Osteoblast (primary cell): ENCODE data around the gene RAB3D. TPM values are rescaled to one million over a fixed set of nuclear protein-coding genes. Genes with fewer than 3 reads are reported as not detected.
A peak's percentile ranks its signal among the peaks of the same experiment; 100 is the strongest.

Experiments
- DNase-seq: peaks from one replicate; pipeline ENCODE4 v3.0.0; 2011; ENCODE audit warnings: low spot score, mixed read lengths; ENCODE audit not compliant: insufficient read length; ENCODE audit errors: missing footprints
- H2AFZ ChIP-seq: 2 replicates; pipeline ENCODE4 v1.6.0; 2011; ENCODE audit warnings: mild to moderate bottlenecking, low read length
- H3K27ac ChIP-seq: 2 replicates; pipeline ENCODE4 v1.5.1; 2011; ENCODE audit warnings: mild to moderate bottlenecking, low read depth, low read length, moderate library complexity
- H3K27me3 ChIP-seq: 2 replicates; pipeline ENCODE4 v1.6.0; 2012; ENCODE audit warnings: mild to moderate bottlenecking, control low read depth, inconsistent platforms, low read length, moderate library complexity; ENCODE audit not compliant: insufficient read depth
- H3K36me3 ChIP-seq: 2 replicates; pipeline ENCODE4 v1.5.1; 2011; ENCODE audit warnings: mild to moderate bottlenecking, low read length, control low read depth, moderate library complexity; ENCODE audit not compliant: insufficient read depth
- H3K4me1 ChIP-seq: 2 replicates; pipeline ENCODE4 v1.5.1; 2011; ENCODE audit warnings: mild to moderate bottlenecking, low read length, control low read depth, moderate library complexity; ENCODE audit not compliant: insufficient read depth
- H3K4me2 ChIP-seq: 2 replicates; pipeline ENCODE4 v1.6.0; 2011; ENCODE audit warnings: mild to moderate bottlenecking, low read length; ENCODE audit not compliant: insufficient read depth
- H3K4me3 ChIP-seq: fragments of 200-600 bp; sonication (generic); 3 replicates; pipeline ENCODE4 v1.5.1; 2012; ENCODE audit warnings: mild to moderate bottlenecking, low read length, inconsistent platforms; ENCODE audit not compliant: insufficient read depth
- H3K79me2 ChIP-seq: 2 replicates; pipeline ENCODE4 v1.6.0; 2012; ENCODE audit warnings: mild to moderate bottlenecking, low read length, control low read depth, inconsistent platforms; ENCODE audit not compliant: insufficient read depth
- H3K9me3 ChIP-seq: 2 replicates; pipeline ENCODE4 v1.5.1; 2011; ENCODE audit warnings: low read depth, low read length, control low read depth
- H4K20me1 ChIP-seq: 2 replicates; pipeline ENCODE4 v1.6.0; 2012; ENCODE audit warnings: mild to moderate bottlenecking, low read length, control low read depth; ENCODE audit not compliant: insufficient read depth
- CTCF ChIP-seq: IDR thresholded peaks from 2 replicates; pipeline ENCODE4 v1.5.1; 2011; ENCODE audit warnings: mild to moderate bottlenecking, low read depth, low read length, moderate library complexity; ENCODE audit errors: extremely low read depth
- total RNA-seq: library from RNA; depleted of rRNA; stranded (reverse); fragments of >200 nt; gene quantifications from 2 replicates; pipeline ENCODE4 v1.2.3, GENCODE V29; 2012

Gene RAB3D, protein sequence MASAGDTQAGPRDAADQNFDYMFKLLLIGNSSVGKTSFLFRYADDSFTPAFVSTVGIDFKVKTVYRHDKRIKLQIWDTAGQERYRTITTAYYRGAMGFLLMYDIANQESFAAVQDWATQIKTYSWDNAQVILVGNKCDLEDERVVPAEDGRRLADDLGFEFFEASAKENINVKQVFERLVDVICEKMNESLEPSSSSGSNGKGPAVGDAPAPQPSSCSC
- 2.1 and 3.3 TPM in 2 replicates for total RNA-seq

GRCh38 chr19:11339254-11340098 is at the start of gene RAB3D:
Gene RAB3D (minus strand): TSS chr19:11339657. CDS start chr19:11337399, 2,258 bp downstream.
- Histone ChIP-seq H3K36me3 (peaks cover 10% of the 10 kb centered on the region), H4K20me1 (peaks cover 14% of the 10 kb centered on the region), H3K27ac (no peak within 1 kb of the TSS), H3K79me2 (no peaks in the 10 kb centered on the region), H2AFZ (peak within 1 kb of the TSS; percentile 73), H3K4me1 (peaks cover 9% of the 10 kb centered on the region), H3K27me3 (no peaks in the 10 kb centered on the region), H3K4me2 (peak within 1 kb of the TSS; percentile 75), H3K4me3 (peak within 1 kb of the TSS; percentile 73), H3K9me3 (no peaks in the 10 kb centered on the region)
- DNase-seq, result peak; percentile 97
- no peak for TF ChIP-seq CTCF

GRCh38 chr19:11387162-11388034 is 47.9 kb upstream of the RAB3D start:
- H3K4me3 ChIP-seq, result no peak overlapping the region
- peaks cover 12% of the 10 kb centered on the region for H3K27me3 ChIP-seq
- peaks cover 2% of the 10 kb centered on the region for H3K9me3 ChIP-seq
- H3K4me1 ChIP-seq, result no peaks in the 10 kb centered on the region
- H2AFZ ChIP-seq, result no peak overlapping the region
- no peak overlapping the region for H3K4me2 ChIP-seq
- H3K79me2 ChIP-seq, result no peaks in the 10 kb centered on the region
- no peaks in the 10 kb centered on the region for H3K36me3 ChIP-seq
- peak; percentile 18 for DNase-seq
- H4K20me1 ChIP-seq, result no peaks in the 10 kb centered on the region
- no peak overlapping the region for H3K27ac ChIP-seq
- no peak for TF ChIP-seq CTCF

DNA sequence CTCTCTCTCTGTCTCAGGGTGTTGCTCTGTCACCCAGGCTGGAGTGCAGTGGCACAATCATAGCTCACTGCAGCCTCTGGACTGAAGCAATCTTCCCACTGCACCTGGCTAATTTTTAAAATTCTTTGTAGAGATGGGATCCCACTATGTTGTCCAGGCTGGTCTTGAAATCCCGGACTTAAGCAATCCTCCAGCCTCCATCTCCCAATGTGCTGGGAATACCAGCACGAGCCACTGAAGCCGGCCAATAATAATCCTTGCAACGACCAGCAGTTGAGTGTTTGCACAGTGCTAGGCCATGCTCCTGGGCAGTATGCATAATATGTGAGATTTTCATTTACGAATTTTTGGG is 45.3 kb upstream of the RAB3D start:
- Histone ChIP-seq H3K79me2 (peaks cover 6% of the 10 kb centered on the region), H3K27ac (no peak overlapping the region), H4K20me1 (no peaks in the 10 kb centered on the region), H3K4me2 (no peak overlapping the region), H2AFZ (no peak overlapping the region), H3K9me3 (no peaks in the 10 kb centered on the region), H3K4me3 (no peak overlapping the region), H3K4me1 (peaks cover 10% of the 10 kb centered on the region), H3K36me3 (no peaks in the 10 kb centered on the region), H3K27me3 (peaks cover 14% of the 10 kb centered on the region)
- TF ChIP-seq CTCF, result no peak
- DNase-seq, result peak; percentile 19
